ENCODE data around the gene GAGE10. TPM values are rescaled to one million over a fixed set of nuclear protein-coding genes. Genes with fewer than 3 reads are reported as not detected.
"Not testable (repeated sequence)": the region's sequence is repeated elsewhere in the genome, so short reads cannot be mapped to it uniquely, and the experiment has no call there.

GAGE10 gene
- total and polyA plus RNA-seq, 2 experiments from 2014 or later, result not detected

GRCh38 chrX:49292400-49293362 lies 10.8 kb upstream of the GAGE10 start:
- H3K4me3 Mint-ChIP-seq, result no peak overlapping the region
- no peak overlapping the region for H3K4me3 ChIP-seq

GRCh38 chrX:49299293-49299692 lies 4.2 kb upstream of the GAGE10 start:
- DNase-seq (ENCODE audit: low spot score); H3F3A ChIP-seq (replicated peaks; ENCODE audit: low read depth); H3K27me3 Mint-ChIP-seq (ENCODE audit: insufficient read depth, low read depth, poor library complexity); H3K9me3 Mint-ChIP-seq; H3K27ac Mint-ChIP-seq; H3K4me3 Mint-ChIP-seq; H3K4me3 ChIP-seq; H2AFZ ChIP-seq; H3K4me1 Mint-ChIP-seq; H3K4me2 ChIP-seq; H3K27ac ChIP-seq (ENCODE audit: low read depth); H3K79me2 ChIP-seq (replicated peaks; ENCODE audit: insufficient read depth); H3K36me3 ChIP-seq (ENCODE audit: insufficient read depth); H3K9me2 ChIP-seq (ENCODE audit: insufficient read depth); H3K4me1 ChIP-seq (ENCODE audit: insufficient read depth); ATAC-seq; H3K27me3 ChIP-seq (ENCODE audit: insufficient read depth); H4K20me1 ChIP-seq (replicated peaks; ENCODE audit: insufficient read depth); H3K36me3 Mint-ChIP-seq (ENCODE audit: low read depth): not testable (repeated sequence)

More at GRCh38 chrX:49292400-49293362, 10.8 kb upstream of the GAGE10 start:
- H4K20me1 ChIP-seq (replicated peaks; ENCODE audit: insufficient read depth), result no peaks in the 10 kb centered on the region
- Mint-ChIP-seq H3K27me3 (ENCODE audit: insufficient read depth, low read depth, poor library complexity) (peaks cover 5% of the 10 kb centered on the region), H3K9me3 (no peaks in the 10 kb centered on the region), H3K36me3 (ENCODE audit: low read depth) (no peaks in the 10 kb centered on the region), H3K4me1 (peaks cover 5% of the 10 kb centered on the region; the same call in 2 of the 3 replicates), H3K27ac (0 out of 2 replicates have a peak overlapping the region, but pooled peaks have one; percentile 77)
- H2AFZ ChIP-seq, result no peak overlapping the region
- no peaks in the 10 kb centered on the region for H3K27me3 ChIP-seq (ENCODE audit: insufficient read depth)
- no peak overlapping the region for H3K27ac ChIP-seq (ENCODE audit: low read depth)
- no peak overlapping the region for H3K4me2 ChIP-seq
- H3K4me1 ChIP-seq (ENCODE audit: insufficient read depth), result no peaks in the 10 kb centered on the region
- ATAC-seq (peak; percentile 28), DNase-seq (ENCODE audit: low spot score) (no peak)
- no peaks in the 10 kb centered on the region for H3F3A ChIP-seq (replicated peaks; ENCODE audit: low read depth)
- H3K79me2 ChIP-seq (replicated peaks; ENCODE audit: insufficient read depth), result no peaks in the 10 kb centered on the region
- H3K36me3 ChIP-seq (ENCODE audit: insufficient read depth), result no peaks in the 10 kb centered on the region
- no peak for TF ChIP-seq CTCF (conservative IDR thresholded peaks at IDR 0.05; ENCODE audit: low read depth in 2 of 2)
- no peak for TF ChIP-seq STAT1 (IDR thresholded peaks at IDR 0.05; ENCODE audit: unreplicated experiment)
- no peak for TF ChIP-seq ZNF114 (CRISPR knock-in tag; IDR thresholded peaks at IDR 0.05)
- no peak for TF ChIP-seq ZNF331 (CRISPR knock-in tag; IDR thresholded peaks at IDR 0.05; ENCODE audit: low read depth)
- no peak for TF ChIP-seq NANOG (IDR thresholded peaks at IDR 0.05; ENCODE audit: borderline replicate concordance)
- no peak for TF ChIP-seq EZH2 (IDR thresholded peaks at IDR 0.05; ENCODE audit: low read depth, unreplicated experiment)
- no peak for TF ChIP-seq POLR2AphosphoS5 (IDR thresholded peaks at IDR 0.05; ENCODE audit: low read depth)
- TF ChIP-seq REST (IDR thresholded peaks at IDR 0.05; ENCODE audit: unreplicated experiment), result no peak
- H3K9me2 ChIP-seq (ENCODE audit: insufficient read depth), result no peaks in the 10 kb centered on the region

All from GM23338 (cell line).